ENCODE data around the gene RALGPS2.

- no peak for TF ChIP-seq CTCF (IDR thresholded peaks at IDR 0.05; ENCODE audit: low read depth, low read length)
- TF ChIP-seq MAX (IDR thresholded peaks at IDR 0.05; ENCODE audit: low read depth, low read length), result no peak
- no peak for TF ChIP-seq POLR2A (IDR thresholded peaks at IDR 0.05; ENCODE audit: extremely low read depth, insufficient read length)
These were observed 27.8 kb downstream of the RALGPS2 start for GRCh38 chr1:178752891-178753290.

All from NB4 (cell line).